CD8-positive, alpha-beta memory T cell (primary cell): ENCODE data around the gene SLC16A6. TPM values are rescaled to one million over a fixed set of nuclear protein-coding genes. Genes with fewer than 3 reads are reported as not detected.

Source experiments
- polyA plus RNA-seq: library from polyadenylated mRNA; unstranded; fragments of 300-500 nt; fragmentation: Illumina TruSeq; gene quantifications from one replicate; pipeline ENCODE4 v1.2.3, GENCODE V29; 2021
- total RNA-seq, 2 experiments: library from RNA; stranded (reverse); gene quantifications; one replicate each; pipeline ENCODE4 v1.2.3, GENCODE V29; 2021

The SLC16A6 gene
- total and polyA plus RNA-seq, 3 experiments from 2014 or later: 1.3 to 9.4 (median 8.4) TPM

Other genes starting within 250 kb of the SLC16A6 start
- 100 to 1,000 TPM; 113 to 118 TPM for gene AMZ2, start 43.1 kb downstream of the SLC16A6 start, total RNA-seq
- gene AMZ2, start 43.1 kb downstream of the SLC16A6 start, polyA plus RNA-seq: 141 TPM
- 1 to 10 TPM; 7.0 to 7.7 TPM for gene ARSG, start 368 bp upstream of the SLC16A6 start, total RNA-seq
- 9.5 TPM for gene ARSG, start 368 bp upstream of the SLC16A6 start, polyA plus RNA-seq
- gene WIPI1, start 166.4 kb upstream of the SLC16A6 start, total RNA-seq: 10 to 100 TPM in 1 of 2 experiments, 1 to 10 TPM in 1; 9.8 to 10.3 TPM
- gene WIPI1, start 166.4 kb upstream of the SLC16A6 start, polyA plus RNA-seq: 8.2 TPM
- 100 to 1,000 TPM; 197 to 203 TPM for gene PRKAR1A, start 221.3 kb upstream of the SLC16A6 start, total RNA-seq
- gene PRKAR1A, start 221.3 kb upstream of the SLC16A6 start, polyA plus RNA-seq: 191 TPM